Middle frontal gyrus (tissue), 1 donor: ENCODE data around the gene DOK5.
A peak's percentile ranks its signal among the peaks of the same experiment; 100 is the strongest.
"Not testable (repeated sequence)": the region's sequence is repeated elsewhere in the genome, so short reads cannot be mapped to it uniquely, and the experiment has no call there.

Experiments used
- DNase-seq: peaks from one replicate; pipeline ENCODE4 v3.0.0-alpha.2; 2015; ENCODE audit warnings: low spot score; ENCODE audit errors: extremely low spot score

The DOK5 gene

GRCh38 chr20:54470697-54471096 is 4.7 kb upstream of the DOK5 start:
- no peak for DNase-seq

- DNase-seq = no peak
Observed at GRCh38 chr20:54472607-54473006, 2.8 kb upstream of the DOK5 start.

- no peak for DNase-seq
Observed at GRCh38 chr20:54473340-54473739, 2.1 kb upstream of the DOK5 start.

GRCh38 chr20:54474046-54474445 is 1.3 kb upstream of the DOK5 start:
- peak; percentile 39 for DNase-seq

GRCh38 chr20:54474866-54475265 is 527 bp upstream of the DOK5 start:
- DNase-seq = no peak

GRCh38 chr20:54476169-54477009 is 996 bp downstream of the DOK5 start:
- no peak for DNase-seq

- no peak for DNase-seq
Observed at GRCh38 chr20:54477191-54477955, 2.0 kb downstream of the DOK5 start.

GRCh38 chr20:54479138-54479906 is 3.9 kb downstream of the DOK5 start:
- DNase-seq = no peak

GRCh38 chr20:54479937-54480336 is 4.5 kb downstream of the DOK5 start:
- DNase-seq = not testable (repeated sequence)

- DNase-seq = no peak
Observed at GRCh38 chr20:54481442-54481841, 6.0 kb downstream of the DOK5 start.

GRCh38 chr20:54485631-54486030 is 10.2 kb downstream of the DOK5 start:
- DNase-seq = no peak

GRCh38 chr20:54486585-54486984 is 11.2 kb downstream of the DOK5 start:
- no peak for DNase-seq

GRCh38 chr20:54488442-54488841 is 13.0 kb downstream of the DOK5 start:
- DNase-seq = no peak

- no peak for DNase-seq
Observed at GRCh38 chr20:54491506-54491905, 16.1 kb downstream of the DOK5 start.

- DNase-seq = no peak
Observed at GRCh38 chr20:54494303-54495006, 19.1 kb downstream of the DOK5 start.

GRCh38 chr20:54497931-54498718 is 22.7 kb downstream of the DOK5 start:
- DNase-seq = no peak

- no peak for DNase-seq
Observed at GRCh38 chr20:54499111-54499510, 23.7 kb downstream of the DOK5 start.

GRCh38 chr20:54502179-54502578 is 26.8 kb downstream of the DOK5 start:
- no peak for DNase-seq

GRCh38 chr20:54506643-54507042 is 31.2 kb downstream of the DOK5 start:
- no peak for DNase-seq

- DNase-seq = no peak
Observed at GRCh38 chr20:54510541-54511129, 35.2 kb downstream of the DOK5 start.
